Suprapubic skin (tissue), 4 donors: ENCODE results near the gene SYNE1.

Experiments
- EP300 ChIP-seq: sonication (generic); formaldehyde crosslinking; IDR thresholded peaks from one replicate; pipeline ENCODE4 v1.6.1; 2017; ENCODE audit warnings: antibody characterized with exemption
- POLR2AphosphoS5 ChIP-seq, 3 donors: sonication (generic); formaldehyde crosslinking; IDR thresholded peaks; one replicate each; pipeline ENCODE4 v1.6.1; 2017; ENCODE audit warnings: antibody characterized with exemption in 3 of 3

DNA sequence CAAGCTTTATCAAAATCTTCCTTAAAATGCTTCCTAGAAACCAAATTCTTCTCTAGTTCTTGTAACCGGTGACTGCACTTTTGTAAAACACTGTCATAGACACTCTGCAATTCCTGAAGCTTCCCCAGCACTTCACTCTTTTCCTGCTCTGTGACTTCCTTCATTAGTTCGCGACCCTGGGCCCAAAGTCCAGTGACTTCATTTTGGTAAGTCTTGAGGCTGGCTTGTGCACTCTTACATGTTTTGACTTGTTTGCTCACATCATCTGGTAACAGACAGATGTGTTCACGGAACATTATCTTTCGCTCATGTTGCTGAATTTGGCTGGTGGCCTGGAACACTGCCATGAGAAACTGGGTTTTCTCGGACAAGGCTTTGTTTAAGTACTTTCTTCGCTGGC lies 306.2 kb downstream of the SYNE1 start:
- TF ChIP-seq POLR2AphosphoS5 (IDR thresholded peaks at IDR 0.05) (no peak), EP300 (no peak)
